ENCODE data around the gene MIDN.

The MIDN gene

DNA sequence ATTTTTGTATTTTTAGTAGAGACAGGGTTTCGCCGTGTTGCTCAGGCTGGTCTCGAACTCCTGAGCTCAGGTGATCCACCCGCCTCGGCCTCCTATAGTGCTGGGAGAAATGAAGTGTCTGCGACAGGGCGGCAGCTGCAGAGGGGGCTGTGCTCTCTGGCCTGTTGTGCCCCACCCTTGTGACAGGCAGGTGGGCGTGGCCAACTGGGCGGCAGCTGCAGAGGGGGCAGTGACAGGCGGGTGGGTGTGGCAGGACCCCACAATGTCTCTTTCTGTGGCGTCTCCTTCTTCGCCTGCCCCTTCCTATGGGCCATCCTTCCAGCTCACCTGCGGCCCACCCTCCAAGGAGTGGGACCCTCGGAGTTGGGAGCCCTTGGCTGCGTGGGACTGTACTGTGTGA lies 31.0 kb upstream of the MIDN start:
- Mint-ChIP-seq H3K27ac (no peak overlapping the region), H3K9me3 (no peaks in the 10 kb centered on the region), H3K4me1 (peaks cover 16% of the 10 kb centered on the region), H3K36me3 (peaks cover 5% of the 10 kb centered on the region), H3K27me3 (no peaks in the 10 kb centered on the region), H3K4me3 (no peak overlapping the region)

DNA sequence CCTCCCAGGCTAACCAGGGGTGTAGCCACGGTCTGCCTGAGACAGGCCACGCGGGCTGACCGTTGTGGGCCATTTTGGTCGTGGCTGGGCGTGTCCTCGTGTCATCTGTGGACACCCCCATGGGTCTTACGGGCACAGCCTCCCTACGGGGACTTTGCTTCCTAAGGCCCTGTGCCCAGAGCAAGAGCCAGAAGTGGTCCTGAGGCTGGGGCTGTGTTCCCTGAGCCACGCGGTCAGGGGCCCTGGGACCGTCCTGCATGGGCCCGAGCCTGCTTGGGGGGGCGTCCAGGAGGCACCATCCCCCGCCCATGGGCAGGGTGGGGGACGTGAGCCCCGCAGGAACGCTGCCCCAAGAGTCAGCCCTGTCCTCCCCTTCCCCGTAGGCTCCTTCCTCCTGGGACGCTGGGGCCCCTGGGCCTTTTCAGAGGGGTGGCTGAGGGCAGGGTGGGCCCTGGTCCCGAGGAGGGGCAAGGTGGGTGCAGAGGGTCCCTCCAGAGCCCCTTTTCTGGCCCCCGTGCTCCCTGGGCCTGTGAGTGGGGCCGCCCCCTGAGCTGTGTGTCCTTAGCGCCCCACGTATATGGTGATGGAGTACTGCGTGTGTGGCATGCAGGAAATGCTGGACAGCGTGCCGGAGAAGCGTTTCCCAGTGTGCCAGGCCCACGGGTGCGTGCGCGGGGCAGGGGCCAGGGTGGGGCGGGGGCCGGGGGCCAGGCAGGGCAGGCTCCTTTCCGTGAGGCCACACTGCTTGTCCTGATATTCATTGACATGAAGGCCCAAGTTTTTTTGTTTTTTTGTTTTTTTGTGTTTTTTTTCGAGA lies 29.4 kb upstream of the MIDN start:
- Mint-ChIP-seq H3K27me3 (no peaks in the 10 kb centered on the region), H3K36me3 (no peaks in the 10 kb centered on the region), H3K9me3 (no peaks in the 10 kb centered on the region), H3K4me1 (peaks cover 7% of the 10 kb centered on the region), H3K4me3 (no peak overlapping the region), H3K27ac (no peak overlapping the region)

DNA sequence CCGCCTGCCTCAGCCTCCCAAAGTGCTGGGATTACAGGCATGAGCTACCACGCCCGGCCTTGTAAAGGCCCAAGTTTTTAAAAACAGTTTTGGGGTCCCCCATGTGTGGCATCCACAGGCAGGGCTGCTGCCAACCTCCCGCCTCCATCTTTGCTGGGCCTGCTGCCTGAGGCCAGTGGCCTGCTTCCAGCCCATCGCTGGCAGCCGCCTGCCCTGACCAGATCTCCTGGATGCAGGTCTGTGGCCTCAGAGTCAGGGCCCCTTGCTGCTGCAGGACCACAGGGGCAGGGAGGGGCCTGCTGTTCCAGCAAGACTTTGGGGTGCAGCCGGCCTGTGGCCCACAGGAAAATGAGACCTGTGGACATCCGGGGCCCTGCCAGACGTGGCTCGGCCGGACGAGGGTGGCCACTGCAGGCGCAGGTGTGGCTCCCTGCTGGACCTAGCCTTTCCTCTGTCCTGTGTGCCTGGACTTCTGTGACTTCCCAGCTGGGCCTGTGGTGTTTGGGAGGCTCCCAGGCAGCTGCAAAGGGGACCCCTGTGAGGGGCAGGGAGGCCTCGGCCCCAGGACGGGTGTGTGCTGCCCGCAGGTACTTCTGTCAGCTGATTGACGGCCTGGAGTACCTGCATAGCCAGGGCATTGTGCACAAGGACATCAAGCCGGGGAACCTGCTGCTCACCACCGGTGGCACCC lies 28.5 kb upstream of the MIDN start:
- Mint-ChIP-seq H3K4me1 (peaks cover 3% of the 10 kb centered on the region), H3K36me3 (no peaks in the 10 kb centered on the region), H3K27me3 (no peaks in the 10 kb centered on the region), H3K27ac (no peak overlapping the region), H3K9me3 (no peaks in the 10 kb centered on the region), H3K4me3 (no peak overlapping the region)

DNA sequence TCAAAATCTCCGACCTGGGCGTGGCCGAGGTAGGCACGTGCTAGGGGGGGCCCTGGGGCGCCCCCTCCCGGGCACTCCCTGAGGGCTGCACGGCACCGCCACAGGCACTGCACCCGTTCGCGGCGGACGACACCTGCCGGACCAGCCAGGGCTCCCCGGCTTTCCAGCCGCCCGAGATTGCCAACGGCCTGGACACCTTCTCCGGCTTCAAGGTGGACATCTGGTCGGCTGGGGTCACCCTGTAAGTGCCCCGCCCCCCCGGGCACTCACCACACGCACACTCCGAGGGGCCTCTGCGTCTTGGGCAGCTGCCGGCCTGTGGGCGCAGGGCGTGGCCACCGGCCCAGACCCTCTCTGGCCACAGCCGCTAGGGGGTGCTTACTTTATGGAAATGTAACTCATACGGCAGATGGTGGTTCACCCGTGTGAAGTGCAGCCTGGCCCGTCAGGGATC lies 27.9 kb upstream of the MIDN start:
- H3K4me3 Mint-ChIP-seq: no peak overlapping the region
- peaks cover 3% of the 10 kb centered on the region for H3K4me1 Mint-ChIP-seq
- H3K9me3 Mint-ChIP-seq: no peaks in the 10 kb centered on the region
- no peaks in the 10 kb centered on the region for H3K27me3 Mint-ChIP-seq
- no peak overlapping the region for H3K27ac Mint-ChIP-seq
- no peaks in the 10 kb centered on the region for H3K36me3 Mint-ChIP-seq

DNA sequence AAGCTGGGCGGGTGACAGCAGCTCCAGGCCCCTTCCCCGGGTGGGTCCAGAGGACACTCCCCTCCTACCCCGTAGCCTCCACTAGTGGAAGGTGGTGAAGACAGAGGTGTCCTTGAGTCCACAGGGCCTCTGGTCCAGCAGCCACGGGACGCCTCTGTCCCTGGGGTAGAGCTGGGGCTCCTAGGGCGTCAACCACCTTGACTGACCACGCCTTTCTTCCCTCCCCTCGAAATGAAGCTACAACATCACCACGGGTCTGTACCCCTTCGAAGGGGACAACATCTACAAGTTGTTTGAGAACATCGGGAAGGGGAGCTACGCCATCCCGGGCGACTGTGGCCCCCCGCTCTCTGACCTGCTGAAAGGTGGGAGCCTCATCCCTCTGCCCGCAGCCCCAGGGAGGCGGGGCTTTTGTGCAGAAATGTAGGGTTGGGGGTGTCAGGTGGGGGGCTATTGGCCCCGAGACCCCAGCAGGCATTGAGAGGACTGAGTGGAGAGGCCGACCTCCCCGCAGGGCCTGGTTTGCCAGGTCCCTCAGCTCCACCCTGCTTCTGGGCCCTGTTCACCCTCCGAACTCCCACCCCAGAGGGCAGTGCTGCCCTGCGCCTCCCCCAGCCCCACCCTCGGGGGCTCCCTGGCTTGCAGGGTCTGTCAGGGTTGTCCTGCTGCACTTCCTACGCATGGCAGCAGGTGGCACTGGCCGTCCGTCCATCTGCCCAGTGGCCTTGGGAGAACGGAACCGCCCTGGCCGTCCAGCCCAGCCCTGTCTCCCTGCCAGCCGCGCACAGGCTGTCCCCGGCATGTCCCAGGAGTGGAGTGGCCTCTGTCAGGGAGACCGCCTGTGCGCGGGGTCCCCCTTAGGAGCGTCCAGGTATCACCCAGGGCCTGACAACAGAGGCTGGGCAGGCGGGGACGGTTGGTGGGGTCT lies 27.1 kb upstream of the MIDN start:
- H3K4me3 Mint-ChIP-seq: no peak overlapping the region
- peaks cover 3% of the 10 kb centered on the region for H3K4me1 Mint-ChIP-seq
- no peaks in the 10 kb centered on the region for H3K27me3 Mint-ChIP-seq
- no peaks in the 10 kb centered on the region for H3K9me3 Mint-ChIP-seq
- H3K36me3 Mint-ChIP-seq: no peaks in the 10 kb centered on the region
- H3K27ac Mint-ChIP-seq: no peak overlapping the region

DNA sequence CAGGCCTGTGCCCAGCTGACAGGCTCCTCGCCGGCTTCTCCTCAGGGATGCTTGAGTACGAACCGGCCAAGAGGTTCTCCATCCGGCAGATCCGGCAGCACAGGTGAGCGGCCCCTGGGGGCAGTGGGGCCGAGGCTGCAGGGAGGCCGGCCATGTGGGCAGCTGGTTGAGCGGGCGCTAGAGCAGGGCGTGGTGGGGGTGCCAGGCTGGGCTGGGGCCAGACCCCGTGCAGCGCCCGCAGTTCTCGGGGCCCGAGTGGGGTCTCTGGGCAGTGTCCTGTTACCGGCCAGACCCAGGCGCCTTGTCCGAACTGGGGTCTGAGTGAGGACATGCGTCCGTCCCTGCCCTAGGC lies 26.5 kb upstream of the MIDN start:
- no peaks in the 10 kb centered on the region for H3K9me3 Mint-ChIP-seq
- no peak overlapping the region for H3K27ac Mint-ChIP-seq
- H3K27me3 Mint-ChIP-seq: no peaks in the 10 kb centered on the region
- no peaks in the 10 kb centered on the region for H3K36me3 Mint-ChIP-seq
- peaks cover 3% of the 10 kb centered on the region for H3K4me1 Mint-ChIP-seq
- no peak overlapping the region for H3K4me3 Mint-ChIP-seq

DNA sequence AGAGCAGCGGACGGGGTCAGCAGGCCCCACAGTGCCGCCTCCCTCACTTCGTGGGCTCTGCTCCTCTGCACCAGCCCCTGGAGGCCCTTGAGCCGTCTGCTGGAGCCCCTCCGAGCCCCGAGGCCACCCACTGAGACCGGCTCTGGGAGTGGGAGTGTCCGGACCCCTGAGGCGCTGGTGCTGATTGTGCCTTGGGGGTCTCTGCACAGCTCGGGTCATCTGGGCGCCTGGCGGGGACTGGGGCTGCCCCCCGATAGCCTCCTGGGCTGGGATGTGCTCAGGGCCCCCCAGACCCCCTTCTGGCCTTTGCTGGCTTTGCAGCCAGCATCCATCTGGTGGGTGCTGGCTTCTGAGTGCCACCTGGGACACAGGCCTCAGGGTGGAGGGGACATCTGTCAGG lies 26.0 kb upstream of the MIDN start:
- H3K36me3 Mint-ChIP-seq: no peaks in the 10 kb centered on the region
- peaks cover 3% of the 10 kb centered on the region for H3K4me1 Mint-ChIP-seq
- no peak overlapping the region for H3K4me3 Mint-ChIP-seq
- H3K9me3 Mint-ChIP-seq: no peaks in the 10 kb centered on the region
- H3K27me3 Mint-ChIP-seq: no peaks in the 10 kb centered on the region
- no peak overlapping the region for H3K27ac Mint-ChIP-seq

DNA sequence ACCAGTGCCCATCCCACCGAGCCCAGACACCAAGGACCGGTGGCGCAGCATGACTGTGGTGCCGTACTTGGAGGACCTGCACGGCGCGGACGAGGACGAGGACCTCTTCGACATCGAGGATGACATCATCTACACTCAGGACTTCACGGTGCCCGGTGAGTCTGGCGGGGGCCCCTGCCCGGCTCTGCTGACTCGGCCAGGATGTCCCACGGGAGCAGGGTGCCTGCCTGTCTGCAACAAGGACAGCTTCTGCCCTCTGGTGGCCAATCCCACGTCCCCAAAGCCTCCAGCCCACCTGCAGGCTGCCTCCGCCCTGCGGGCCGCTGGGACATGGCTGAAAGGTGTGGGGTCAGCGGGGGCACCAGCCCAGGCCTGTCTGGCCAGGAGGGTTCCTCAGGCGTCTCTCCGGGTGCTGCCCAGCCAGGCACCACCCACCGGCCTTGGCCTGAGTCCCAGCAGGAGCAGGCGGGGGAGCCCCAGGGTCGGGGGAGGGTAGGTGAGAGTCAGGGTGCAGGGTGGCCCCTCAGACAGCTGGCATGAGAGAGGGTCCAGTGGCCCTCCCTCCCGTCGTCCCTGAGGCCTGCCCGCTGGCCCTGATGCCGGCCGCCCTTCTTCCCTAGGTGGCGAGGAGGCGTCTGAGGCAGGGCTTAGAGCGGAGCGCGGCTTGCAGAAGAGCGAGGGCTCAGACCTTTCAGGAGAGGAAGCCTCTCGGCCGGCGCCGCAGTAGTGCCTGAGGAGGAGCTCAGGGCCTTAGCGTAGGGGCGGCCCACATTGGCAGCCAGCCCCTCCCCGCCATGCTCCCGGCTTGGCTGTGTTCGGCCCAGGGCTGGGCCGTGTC lies 25.1 kb upstream of the MIDN start:
- Mint-ChIP-seq H3K4me3 (no peak overlapping the region), H3K27me3 (no peaks in the 10 kb centered on the region), H3K36me3 (no peaks in the 10 kb centered on the region), H3K9me3 (no peaks in the 10 kb centered on the region), H3K4me1 (peaks cover under 1% of the 10 kb centered on the region), H3K27ac (no peak overlapping the region)

DNA sequence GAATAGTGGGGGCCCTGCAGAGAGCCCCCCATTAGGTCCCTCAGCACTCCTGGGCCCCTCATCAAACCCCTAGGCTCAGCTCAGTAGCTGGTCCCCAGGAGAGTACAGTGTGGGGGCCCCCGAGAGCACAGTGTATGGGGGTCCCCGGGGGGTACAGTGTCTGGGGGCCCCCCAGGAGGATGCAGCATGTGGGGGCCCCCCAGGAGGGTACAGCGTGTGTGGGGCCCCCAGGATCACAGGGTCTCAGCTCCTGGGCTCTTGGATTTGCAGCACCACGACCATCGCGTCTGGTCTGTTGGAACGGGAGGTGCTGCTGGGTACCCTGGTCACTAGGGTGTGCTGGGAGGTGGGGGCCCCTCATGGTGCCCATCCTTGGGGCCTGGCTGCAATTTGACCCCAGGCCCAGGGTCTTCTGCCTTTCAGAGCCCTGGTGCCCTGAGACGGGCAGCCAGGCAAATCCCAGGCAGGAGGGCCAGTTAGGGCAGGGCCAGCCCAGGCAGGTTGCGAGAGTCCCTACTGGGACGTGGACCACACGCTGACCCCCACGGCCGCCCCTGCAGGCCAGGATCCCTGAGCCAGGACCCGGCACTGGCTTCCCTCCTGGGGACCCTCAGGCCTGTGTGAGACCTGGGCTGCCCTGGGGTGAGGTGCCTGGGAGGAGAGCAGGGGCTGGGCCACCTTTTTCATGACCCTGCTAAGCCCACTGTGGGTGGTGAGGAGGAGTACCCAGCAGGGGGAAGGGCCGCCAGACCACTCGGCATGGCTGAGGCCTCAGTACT lies 24.1 kb upstream of the MIDN start:
- Mint-ChIP-seq H3K36me3 (no peaks in the 10 kb centered on the region), H3K27me3 (no peaks in the 10 kb centered on the region), H3K27ac (no peak overlapping the region), H3K9me3 (no peaks in the 10 kb centered on the region), H3K4me3 (no peak overlapping the region), H3K4me1 (no peaks in the 10 kb centered on the region)

DNA sequence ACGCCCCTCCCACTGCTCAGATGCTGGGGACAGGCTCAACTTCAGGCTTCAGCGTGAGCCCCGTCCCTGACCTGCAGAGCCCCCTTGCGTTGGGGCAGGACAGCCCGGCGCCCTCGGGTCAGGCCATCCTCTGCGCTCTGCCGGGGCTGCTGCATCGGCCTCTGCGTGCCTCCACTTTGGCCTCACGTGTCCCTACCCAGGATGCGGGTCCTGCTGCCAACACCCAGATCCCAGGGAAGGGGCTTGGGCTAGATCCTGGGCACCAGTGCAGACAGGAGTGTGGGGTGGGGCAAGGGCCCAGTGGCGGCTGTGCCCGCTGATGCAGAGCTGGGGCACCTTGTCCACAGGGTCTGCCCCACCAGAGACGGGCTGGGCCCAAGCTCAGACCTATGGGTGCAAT lies 23.5 kb upstream of the MIDN start:
- Mint-ChIP-seq H3K27me3 (no peaks in the 10 kb centered on the region), H3K36me3 (no peaks in the 10 kb centered on the region), H3K9me3 (no peaks in the 10 kb centered on the region), H3K4me1 (no peaks in the 10 kb centered on the region), H3K27ac (no peak overlapping the region), H3K4me3 (no peak overlapping the region)

DNA sequence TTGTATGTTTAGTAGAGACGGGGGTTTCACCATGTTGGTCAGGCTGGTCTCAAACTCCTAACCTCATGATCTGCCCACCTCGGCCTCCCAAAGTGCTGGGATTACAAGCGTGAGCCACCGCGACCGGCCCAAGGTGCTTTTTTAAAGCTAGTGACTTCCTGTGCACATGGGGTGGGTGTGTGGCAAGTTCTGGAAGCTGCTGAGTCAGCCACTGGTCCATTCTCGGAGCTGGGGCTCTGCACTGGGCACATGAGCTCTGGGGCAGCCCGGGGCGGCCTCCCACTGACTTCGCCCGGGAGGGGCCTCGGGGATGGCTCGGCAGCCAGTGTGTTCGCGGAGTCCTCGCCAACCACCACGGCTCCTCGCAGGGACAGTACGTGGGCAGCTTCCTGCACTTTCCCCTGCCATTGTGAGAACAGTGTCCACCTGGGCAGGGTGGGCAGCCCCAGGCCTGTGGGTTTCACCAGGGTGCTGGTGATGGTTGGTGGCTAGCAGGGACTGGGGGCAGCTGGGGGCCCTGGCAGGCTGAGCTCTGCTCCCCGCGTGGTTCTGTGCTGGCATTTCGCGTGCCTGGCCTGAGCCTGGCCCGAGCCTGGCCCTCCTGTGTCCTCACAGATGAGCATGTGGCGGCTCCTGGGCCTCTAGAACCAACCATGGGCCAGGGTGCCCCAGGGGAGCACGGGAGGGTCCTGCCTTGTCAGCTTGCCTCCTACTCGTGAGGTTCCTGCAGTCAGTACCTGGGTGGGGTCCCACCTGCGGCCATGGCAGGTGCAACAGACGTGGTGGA lies 22.8 kb upstream of the MIDN start:
- Mint-ChIP-seq H3K4me1 (no peaks in the 10 kb centered on the region), H3K27me3 (no peaks in the 10 kb centered on the region), H3K36me3 (no peaks in the 10 kb centered on the region), H3K4me3 (no peak overlapping the region), H3K27ac (no peak overlapping the region), H3K9me3 (no peaks in the 10 kb centered on the region)

DNA sequence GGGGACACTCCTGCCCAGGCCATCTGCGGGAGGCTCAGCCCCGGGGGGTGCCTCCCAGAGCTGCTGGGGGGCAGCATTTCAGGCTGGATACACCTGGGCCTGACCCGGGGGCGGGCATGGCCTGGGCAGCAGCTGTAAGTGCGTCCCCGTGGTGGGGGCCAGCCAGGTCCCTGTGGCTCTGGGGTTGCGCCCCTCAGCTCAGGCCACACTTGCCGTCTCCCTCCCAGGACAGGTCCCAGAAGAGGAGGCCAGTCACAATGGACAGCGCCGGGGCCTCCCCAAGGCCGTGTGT lies 22.2 kb upstream of the MIDN start:
- Mint-ChIP-seq H3K4me1 (no peaks in the 10 kb centered on the region), H3K4me3 (no peak overlapping the region)

DNA sequence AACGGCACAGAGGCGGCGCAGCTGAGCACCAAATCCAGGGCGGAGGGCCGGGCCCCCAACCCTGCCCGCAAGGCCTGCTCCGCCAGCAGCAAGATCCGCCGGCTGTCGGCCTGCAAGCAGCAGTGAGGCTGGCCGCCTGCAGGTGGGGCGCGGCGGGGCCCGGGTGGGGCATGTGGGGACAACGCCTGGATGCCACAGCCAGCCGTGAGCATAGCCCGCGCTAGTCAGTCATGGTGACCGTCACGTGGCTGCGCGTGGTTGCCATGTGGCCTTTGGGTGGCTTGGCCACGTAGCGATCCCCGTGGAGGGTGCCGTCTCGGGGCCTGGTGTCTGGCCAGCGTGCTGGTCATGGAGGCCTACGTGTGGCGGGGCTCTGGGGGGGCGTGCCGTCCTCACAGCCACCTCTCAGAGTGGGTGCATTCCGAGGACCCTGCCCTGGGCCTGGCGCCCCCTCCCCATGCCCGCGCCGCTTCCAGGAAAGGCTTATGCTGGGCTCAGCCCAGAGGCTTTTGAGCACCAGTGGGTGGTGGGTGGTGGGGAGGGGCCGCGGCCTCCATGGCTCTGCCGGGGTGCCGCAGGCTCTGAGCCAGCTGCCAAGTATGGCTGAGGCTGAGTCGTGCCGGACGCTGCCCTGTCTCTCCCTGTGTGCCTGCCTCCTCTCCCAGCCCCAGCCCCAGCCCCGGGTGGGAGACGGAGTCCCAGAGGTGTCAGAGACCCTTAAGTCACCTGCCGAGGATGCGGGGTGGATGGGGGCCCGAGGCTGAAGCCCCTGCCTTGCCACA lies 21.7 kb upstream of the MIDN start:
- Mint-ChIP-seq H3K27me3 (no peaks in the 10 kb centered on the region), H3K9me3 (no peaks in the 10 kb centered on the region), H3K4me3 (no peak overlapping the region), H3K4me1 (no peaks in the 10 kb centered on the region), H3K36me3 (no peaks in the 10 kb centered on the region), H3K27ac (no peak overlapping the region)

More for the DNA sequence above, 22.2 kb upstream of the MIDN start:
- Mint-ChIP-seq H3K27me3 (no peaks in the 10 kb centered on the region), H3K9me3 (no peaks in the 10 kb centered on the region), H3K27ac (no peak overlapping the region), H3K36me3 (no peaks in the 10 kb centered on the region)

Measured in activated naive CD4-positive, alpha-beta T cell treated with anti-CD3 and anti-CD28 coated beads, Interleukin-2, amount 50 U/mL, for 24 hours (primary cell).